Right kidney (tissue), 1 donor: ENCODE results near the gene INSRR.

Experiments used
- DNase-seq: peaks from one replicate; pipeline ENCODE4 v3.0.0-alpha.2; 2016

Gene INSRR

GRCh38 chr1:156874142-156874541 lies 15.2 kb upstream of the INSRR start:
- DNase-seq: no peak

GRCh38 chr1:156873659-156874058 lies 14.7 kb upstream of the INSRR start:
- DNase-seq: no peak

DNA sequence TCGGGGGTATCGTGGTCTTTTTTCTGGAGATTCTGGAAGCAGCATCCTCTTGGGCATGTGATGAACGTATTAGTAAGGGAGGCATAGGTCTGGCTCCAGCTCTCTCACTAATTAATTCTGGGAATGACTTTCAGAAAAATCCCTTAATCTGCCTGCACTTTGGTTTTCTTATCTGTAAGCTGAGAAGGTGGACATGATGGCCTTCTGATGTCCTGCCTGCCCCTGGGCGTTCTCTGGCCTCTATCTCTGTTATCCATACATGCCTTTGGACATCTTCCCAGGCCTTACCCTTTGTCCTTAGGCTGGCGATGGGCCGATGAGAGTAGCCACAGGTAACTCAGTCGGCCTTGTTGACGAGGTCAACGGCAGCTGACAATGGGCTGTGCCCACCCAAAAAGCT lies 10.5 kb upstream of the INSRR start:
- DNase-seq: no peak

GRCh38 chr1:156868341-156868740 lies 9.4 kb upstream of the INSRR start:
- no peak for DNase-seq

GRCh38 chr1:156866249-156866909 lies 7.5 kb upstream of the INSRR start:
- DNase-seq: no peak

GRCh38 chr1:156865865-156866248 lies 6.9 kb upstream of the INSRR start:
- DNase-seq: no peak

DNA sequence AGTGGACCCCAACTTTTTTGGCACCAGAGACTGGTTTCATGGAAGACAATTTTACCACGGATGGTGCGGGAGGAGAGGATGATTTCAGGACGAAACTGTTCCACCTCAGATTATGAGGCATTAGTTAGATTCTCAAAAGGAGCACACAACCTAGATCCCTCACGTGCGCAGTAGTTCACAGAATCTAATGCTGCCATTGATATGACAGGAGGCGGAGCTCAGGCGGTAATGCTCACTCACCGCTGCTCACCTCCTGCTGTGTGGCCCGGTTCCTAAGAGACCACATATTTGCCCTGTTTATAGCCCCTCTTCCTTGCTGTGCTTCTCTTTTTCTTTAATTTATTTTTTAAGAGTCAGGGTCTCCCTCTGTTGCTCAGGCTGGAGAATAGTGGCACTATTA lies 6.3 kb upstream of the INSRR start:
- no peak for DNase-seq

DNA sequence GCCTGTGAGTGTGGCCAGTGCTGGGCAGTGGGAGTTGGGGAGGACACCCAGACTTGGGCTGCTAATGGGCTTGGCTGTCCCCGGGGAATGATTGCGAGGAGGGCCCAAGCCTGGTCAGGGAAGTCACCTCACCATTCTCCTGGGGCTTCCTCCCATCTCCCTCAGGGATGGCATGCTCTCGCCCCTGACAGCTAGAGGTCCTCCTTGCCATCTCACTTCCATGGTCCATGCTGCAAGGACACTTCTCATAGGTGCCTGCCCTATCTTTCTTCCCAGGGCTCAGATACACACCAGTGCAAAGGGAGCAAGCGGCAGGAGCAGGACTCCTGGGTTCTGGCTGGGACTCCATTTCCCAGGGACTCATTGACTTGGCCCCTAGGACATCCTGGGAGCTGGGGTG lies 5.9 kb upstream of the INSRR start:
- no peak for DNase-seq

DNA sequence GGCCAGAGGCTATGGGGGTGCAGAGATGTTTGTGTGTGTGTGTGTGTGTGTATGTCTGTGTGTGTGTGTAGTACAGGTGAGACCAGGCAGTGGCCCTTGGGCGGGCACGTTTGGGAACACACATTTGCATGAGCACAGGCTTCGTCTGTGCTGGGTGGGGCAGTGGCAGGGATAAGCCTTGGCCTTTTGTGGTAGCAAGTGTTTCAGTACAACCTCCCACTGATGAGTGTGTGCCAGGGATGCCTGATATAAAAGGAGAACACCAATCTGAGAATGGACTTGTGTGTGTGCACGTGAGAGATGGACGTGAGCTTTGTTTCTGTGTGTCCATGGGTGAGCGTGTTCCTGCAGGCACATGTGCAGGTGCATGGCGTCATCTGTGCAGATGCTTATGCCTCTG lies 4.7 kb upstream of the INSRR start:
- DNase-seq: no peak

GRCh38 chr1:156862997-156863599 lies 4.2 kb upstream of the INSRR start:
- DNase-seq: no peak

DNA sequence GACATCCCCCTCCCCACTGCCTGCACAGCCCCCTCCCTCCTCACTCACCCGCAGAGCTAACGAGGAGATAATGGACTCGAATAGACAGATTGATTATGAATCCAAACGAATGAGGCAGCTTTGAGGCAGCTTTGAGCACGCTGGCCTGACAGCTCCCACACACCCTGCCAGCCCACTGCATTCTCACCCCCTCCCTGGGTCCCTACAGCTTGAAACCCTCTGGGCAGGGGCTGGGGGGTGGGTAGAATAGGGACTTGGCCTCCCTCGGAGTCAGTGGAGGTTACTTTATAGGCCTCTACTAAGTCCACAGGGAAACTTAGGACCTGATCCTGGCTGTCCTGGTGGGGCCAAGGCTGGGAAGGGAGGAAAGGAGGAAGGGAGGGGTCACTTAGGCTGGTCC lies 3.7 kb upstream of the INSRR start:
- DNase-seq: no peak

GRCh38 chr1:156860628-156861423 lies 1.9 kb upstream of the INSRR start, which contains the start of gene NTRK1:
Gene NTRK1 (plus strand): TSS chr1:156860865. CDS start chr1:156860935, 70 bp downstream.
- DNase-seq: peak; percentile 59

DNA sequence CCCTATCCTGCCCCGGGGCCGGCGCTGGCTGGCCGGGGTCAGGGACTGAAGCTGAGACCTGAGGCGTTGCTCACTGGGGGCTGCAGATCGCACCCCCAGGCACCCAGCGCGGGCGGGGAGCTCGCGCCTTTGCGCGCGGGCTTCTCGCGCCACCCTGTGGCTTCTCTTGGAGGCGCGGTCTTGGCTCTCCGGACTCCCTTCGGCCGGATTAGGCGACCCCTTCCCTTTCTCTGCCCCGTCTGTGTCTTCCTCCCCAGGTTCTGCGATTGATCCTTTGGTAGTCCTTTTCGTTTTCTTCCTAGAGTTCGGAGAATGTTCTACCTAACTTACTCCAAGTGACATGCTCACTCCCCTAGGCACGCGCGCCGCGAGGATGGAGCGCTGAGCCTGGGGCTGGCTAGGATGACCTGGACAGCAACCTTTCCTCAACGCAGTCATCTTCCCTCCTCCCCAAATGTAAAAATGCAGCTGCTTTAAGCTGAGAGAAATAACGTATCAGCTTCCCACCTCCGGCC lies 1.3 kb upstream of the INSRR start:
- DNase-seq: peak; percentile 82

DNA sequence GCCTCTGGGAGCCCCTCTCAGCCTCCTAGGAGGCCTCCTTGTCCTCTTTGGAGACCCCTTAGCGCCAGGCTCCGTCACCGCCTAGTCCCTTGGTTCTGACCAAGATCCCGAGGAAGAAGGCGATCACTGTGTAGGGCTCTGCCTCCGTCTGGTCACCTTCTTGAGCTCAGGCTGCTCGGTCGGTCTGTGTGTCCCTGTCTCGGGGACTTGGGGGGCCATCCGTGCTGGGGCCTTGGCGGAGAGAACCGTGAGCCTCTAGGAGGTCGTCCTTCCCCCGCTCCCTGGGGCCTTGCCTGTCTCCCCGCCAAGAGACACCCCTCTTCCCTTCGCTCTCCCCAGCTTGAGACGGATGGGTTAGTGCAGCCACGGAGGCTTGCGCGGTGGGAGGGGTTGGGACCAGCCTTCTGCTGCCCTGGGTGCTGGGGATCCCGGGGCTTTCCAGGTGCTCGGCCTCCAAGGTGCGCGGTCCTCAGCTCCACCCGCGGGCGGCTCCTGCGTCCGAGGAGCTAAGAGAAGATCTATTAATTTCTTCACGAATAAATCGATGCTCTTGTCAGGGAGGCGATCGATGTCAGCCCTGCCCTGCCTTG lies 701 bp upstream of the INSRR start:
- DNase-seq: peak; percentile 72

DNA sequence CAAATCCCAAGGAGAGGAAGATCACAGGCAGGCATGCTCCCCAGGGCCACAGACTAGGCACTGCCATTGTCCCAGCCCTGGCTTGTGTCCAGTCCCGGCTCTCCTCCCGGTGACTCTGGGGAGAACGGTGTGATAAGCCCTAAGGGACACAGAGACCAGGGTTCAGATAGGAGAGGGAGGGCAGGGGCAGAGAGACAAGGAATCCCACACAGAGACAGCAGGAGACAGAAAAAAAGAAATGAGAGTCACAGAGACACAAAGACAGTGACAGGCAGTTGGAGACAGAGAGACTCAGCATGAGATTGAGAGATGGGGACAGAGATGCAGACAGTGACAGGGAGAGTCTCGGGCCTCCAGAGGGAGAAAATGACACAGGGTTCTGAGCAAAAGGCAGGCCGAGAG lies 361 bp downstream of the INSRR start:
- no peak for DNase-seq

DNA sequence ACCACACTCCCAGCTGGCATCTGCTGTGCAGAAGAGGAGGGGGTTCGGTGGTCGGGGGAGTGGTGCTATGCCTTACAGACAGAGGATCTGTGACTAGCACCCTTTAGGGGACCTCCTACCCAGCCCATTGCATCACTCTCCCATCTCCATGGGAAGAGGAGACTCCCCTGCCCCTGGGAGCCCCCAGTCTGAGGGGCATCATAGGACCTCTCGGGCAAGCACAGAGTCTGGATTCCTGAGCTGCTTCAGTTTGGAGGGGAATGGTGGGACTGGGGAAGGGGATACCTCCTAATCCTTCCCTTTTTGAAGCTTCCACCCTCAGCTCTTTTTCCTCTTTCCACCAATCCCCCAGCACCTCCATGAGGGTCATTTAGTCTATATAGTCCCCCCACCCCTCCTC lies 1.4 kb downstream of the INSRR start:
- no peak for DNase-seq

GRCh38 chr1:156856282-156856785 lies 2.6 kb downstream of the INSRR start:
- no peak for DNase-seq

DNA sequence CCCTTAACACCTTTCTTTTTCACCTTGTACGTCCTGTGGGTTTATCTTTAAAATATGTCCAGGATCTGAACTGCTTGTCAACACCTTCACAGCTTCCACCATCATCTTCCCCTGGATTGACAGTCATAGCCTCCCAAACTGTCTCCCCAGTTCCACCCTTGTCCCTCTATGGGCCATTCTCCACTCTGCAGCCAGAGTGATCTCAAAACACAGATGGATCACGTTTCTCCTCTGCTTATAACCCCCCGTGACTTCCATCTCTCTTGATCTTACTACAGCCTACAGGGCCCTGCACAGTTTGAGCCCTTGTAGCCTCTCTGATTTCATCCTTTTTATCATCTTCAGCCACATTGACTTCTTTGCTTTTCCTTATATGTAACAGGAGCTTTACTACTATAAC lies 4.3 kb downstream of the INSRR start:
- no peak for DNase-seq

DNA sequence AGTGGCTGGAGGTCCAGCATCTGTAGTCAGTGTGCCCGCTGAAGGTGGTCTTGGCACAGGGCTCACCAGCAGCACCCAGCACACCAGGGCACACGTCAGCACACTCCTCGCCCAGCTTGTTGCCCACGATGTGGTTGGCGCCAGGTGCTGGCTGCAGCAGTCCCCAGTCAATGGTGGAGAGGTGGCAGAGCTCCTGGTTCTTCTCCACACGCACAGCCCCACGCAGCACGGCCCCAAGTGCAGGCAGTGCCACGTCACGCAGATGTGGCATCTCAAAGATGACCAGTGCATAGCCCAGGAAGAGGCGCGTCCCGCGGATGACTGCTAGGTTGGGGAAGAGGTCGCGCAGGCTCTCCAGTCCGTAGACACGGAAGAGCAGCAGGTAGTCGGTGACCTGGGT lies 5.2 kb downstream of the INSRR start:
- no peak for DNase-seq

- DNase-seq: peak; percentile 66
Observed at GRCh38 chr1:156852418-156852874, 6.5 kb downstream of the INSRR start.

- no peak for DNase-seq
Observed at GRCh38 chr1:156851779-156852417, 7.0 kb downstream of the INSRR start.

- DNase-seq: no peak
Observed at GRCh38 chr1:156849151-156849496, 9.8 kb downstream of the INSRR start.
